GM19455 (cell line): Measurements from ENCODE around the gene RNF43.

Experiments used
- ATAC-seq: cut with Tn5 transposase; IDR thresholded peaks from one replicate; pipeline ENCODE4 v1.9.1; 2021; ENCODE audit not compliant: unreplicated experiment

RNF43 gene

GRCh38 chr17:58382872-58383242, 34.5 kb downstream of the RNF43 start:
- no peak for ATAC-seq

- no peak for ATAC-seq
Observed at GRCh38 chr17:58382108-58382871, 35.0 kb downstream of the RNF43 start.

GRCh38 chr17:58381124-58382035, 36.0 kb downstream of the RNF43 start:
- ATAC-seq, result no peak

GRCh38 chr17:58380207-58381123, 36.9 kb downstream of the RNF43 start:
- no peak for ATAC-seq

GRCh38 chr17:58379511-58379824, 37.9 kb downstream of the RNF43 start:
- ATAC-seq, result no peak

GRCh38 chr17:58378733-58379510, 38.4 kb downstream of the RNF43 start:
- ATAC-seq, result no peak

GRCh38 chr17:58377661-58378060, 39.7 kb downstream of the RNF43 start:
- no peak for ATAC-seq

- no peak for ATAC-seq
Observed at GRCh38 chr17:58377093-58377601, 40.2 kb downstream of the RNF43 start.

GRCh38 chr17:58376472-58377000, 40.8 kb downstream of the RNF43 start:
- ATAC-seq, result no peak

- no peak for ATAC-seq
Observed at GRCh38 chr17:58375811-58376210, 41.5 kb downstream of the RNF43 start.

- no peak for ATAC-seq
Observed at GRCh38 chr17:58375256-58375655, 42.1 kb downstream of the RNF43 start.

- ATAC-seq, result no peak
Observed at GRCh38 chr17:58373923-58374322, 43.4 kb downstream of the RNF43 start.

GRCh38 chr17:58373003-58373402, 44.3 kb downstream of the RNF43 start:
- no peak for ATAC-seq

GRCh38 chr17:58371300-58371950, 45.9 kb downstream of the RNF43 start:
- no peak for ATAC-seq

- no peak for ATAC-seq
Observed at GRCh38 chr17:58370716-58371115, 46.6 kb downstream of the RNF43 start.

GRCh38 chr17:58370309-58370708, 47.0 kb downstream of the RNF43 start:
- no peak for ATAC-seq

- ATAC-seq, result no peak
Observed at GRCh38 chr17:58369214-58370031, 47.9 kb downstream of the RNF43 start.

- ATAC-seq, result no peak
Observed at GRCh38 chr17:58368860-58369213, 48.5 kb downstream of the RNF43 start.
